ENCODE data around the gene HIVEP2.

Gene HIVEP2

GRCh38 chr6:142856624-142857232 lies 88.2 kb downstream of the HIVEP2 start:
- Histone ChIP-seq H3K36me3 (ENCODE audit: control insufficient read depth, insufficient read depth, low read length, severe bottlenecking) (no peaks in the 10 kb centered on the region), H3K9ac (ENCODE audit: low read length) (no peak overlapping the region), H3K4me3 (ENCODE audit: low read length) (no peak overlapping the region), H3K4me1 (ENCODE audit: control insufficient read depth, insufficient read depth, low read length) (peaks cover 12% of the 10 kb centered on the region), H3K9me3 (ENCODE audit: control insufficient read depth, low read length) (no peaks in the 10 kb centered on the region), H3K27me3 (replicated peaks; ENCODE audit: control insufficient read depth, insufficient read depth, low read length) (no peaks in the 10 kb centered on the region)
- DNase-seq (ENCODE audit: low read depth): no peak

- no peaks in the 10 kb centered on the region for H3K27me3 ChIP-seq (replicated peaks; ENCODE audit: control insufficient read depth, insufficient read depth, low read length)
- no peak overlapping the region for H3K9ac ChIP-seq (ENCODE audit: low read length)
- peaks cover 18% of the 10 kb centered on the region for H3K4me1 ChIP-seq (ENCODE audit: control insufficient read depth, insufficient read depth, low read length)
- H3K4me3 ChIP-seq (ENCODE audit: low read length): no peak overlapping the region
- no peaks in the 10 kb centered on the region for H3K9me3 ChIP-seq (ENCODE audit: control insufficient read depth, low read length)
- no peaks in the 10 kb centered on the region for H3K36me3 ChIP-seq (ENCODE audit: control insufficient read depth, insufficient read depth, low read length, severe bottlenecking)
- DNase-seq (ENCODE audit: low read depth): no peak
Measured at GRCh38 chr6:142855893-142856623, 88.9 kb downstream of the HIVEP2 start.

- Histone ChIP-seq H3K9me3 (ENCODE audit: control insufficient read depth, low read length) (no peaks in the 10 kb centered on the region), H3K4me1 (ENCODE audit: control insufficient read depth, insufficient read depth, low read length) (peaks cover 31% of the 10 kb centered on the region), H3K4me3 (ENCODE audit: low read length) (no peak overlapping the region), H3K9ac (ENCODE audit: low read length) (no peak overlapping the region), H3K27me3 (replicated peaks; ENCODE audit: control insufficient read depth, insufficient read depth, low read length) (no peaks in the 10 kb centered on the region), H3K36me3 (ENCODE audit: control insufficient read depth, insufficient read depth, low read length, severe bottlenecking) (no peaks in the 10 kb centered on the region)
- DNase-seq (ENCODE audit: low read depth): no peak
Measured at GRCh38 chr6:142854589-142855488, 90.1 kb downstream of the HIVEP2 start.

- Histone ChIP-seq H3K9me3 (ENCODE audit: control insufficient read depth, low read length) (no peaks in the 10 kb centered on the region), H3K4me3 (ENCODE audit: low read length) (no peak overlapping the region), H3K27me3 (replicated peaks; ENCODE audit: control insufficient read depth, insufficient read depth, low read length) (no peaks in the 10 kb centered on the region), H3K36me3 (ENCODE audit: control insufficient read depth, insufficient read depth, low read length, severe bottlenecking) (no peaks in the 10 kb centered on the region), H3K9ac (ENCODE audit: low read length) (no peak overlapping the region), H3K4me1 (ENCODE audit: control insufficient read depth, insufficient read depth, low read length) (peaks cover 34% of the 10 kb centered on the region)
- no peak for DNase-seq (ENCODE audit: low read depth)
Measured at GRCh38 chr6:142853244-142854180, 91.5 kb downstream of the HIVEP2 start.

GRCh38 chr6:142851601-142852000 lies 93.4 kb downstream of the HIVEP2 start:
- no peaks in the 10 kb centered on the region for H3K27me3 ChIP-seq (replicated peaks; ENCODE audit: control insufficient read depth, insufficient read depth, low read length)
- H3K9me3 ChIP-seq (ENCODE audit: control insufficient read depth, low read length): no peaks in the 10 kb centered on the region
- H3K4me1 ChIP-seq (ENCODE audit: control insufficient read depth, insufficient read depth, low read length): peaks cover 53% of the 10 kb centered on the region
- DNase-seq (ENCODE audit: low read depth): peak; percentile 5
- H3K36me3 ChIP-seq (ENCODE audit: control insufficient read depth, insufficient read depth, low read length, severe bottlenecking): no peaks in the 10 kb centered on the region
- no peak overlapping the region for H3K4me3 ChIP-seq (ENCODE audit: low read length)
- no peak overlapping the region for H3K9ac ChIP-seq (ENCODE audit: low read length)

DNA sequence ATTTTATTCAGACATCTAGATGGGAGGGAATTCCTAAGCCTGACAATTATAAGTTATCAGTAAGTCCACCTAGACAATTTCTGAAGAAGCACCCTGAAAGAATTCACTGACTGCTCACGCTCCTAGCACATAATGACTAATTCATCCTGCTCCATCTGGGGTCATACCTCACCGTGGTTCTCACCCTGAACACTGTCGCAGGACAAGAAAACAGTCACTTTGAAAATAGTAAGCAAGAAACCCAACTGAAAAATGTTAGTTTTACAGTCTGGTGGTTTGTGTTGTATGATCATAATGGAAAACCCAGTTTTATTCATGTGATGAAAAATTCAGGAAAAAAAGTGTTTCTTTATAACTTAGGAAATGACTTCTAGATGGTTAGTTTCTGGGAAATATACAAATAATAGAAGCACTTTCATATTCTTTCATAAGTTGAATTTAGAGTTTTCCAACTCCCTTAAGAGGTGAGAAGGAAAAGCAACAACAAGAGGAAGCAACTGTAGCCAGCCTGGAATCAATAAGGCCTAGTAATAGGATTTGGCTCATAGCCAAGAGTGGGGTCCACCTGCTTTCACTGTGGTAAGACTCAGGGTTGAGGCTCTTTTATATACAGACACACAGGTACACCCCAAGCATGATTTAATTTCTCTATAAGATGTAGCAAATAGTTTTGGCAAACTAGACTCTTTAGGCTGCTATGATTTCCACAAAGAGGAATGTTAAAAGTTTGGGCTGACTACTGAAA lies 94.1 kb downstream of the HIVEP2 start:
- Histone ChIP-seq H3K9ac (ENCODE audit: low read length) (peak overlapping the region; percentile 40), H3K9me3 (ENCODE audit: control insufficient read depth, low read length) (no peaks in the 10 kb centered on the region), H3K4me1 (ENCODE audit: control insufficient read depth, insufficient read depth, low read length) (peaks cover 60% of the 10 kb centered on the region), H3K27me3 (replicated peaks; ENCODE audit: control insufficient read depth, insufficient read depth, low read length) (no peaks in the 10 kb centered on the region), H3K36me3 (ENCODE audit: control insufficient read depth, insufficient read depth, low read length, severe bottlenecking) (no peaks in the 10 kb centered on the region), H3K4me3 (ENCODE audit: low read length) (peak overlapping the region; percentile 57)
- DNase-seq (ENCODE audit: low read depth): peak; percentile 45

DNA sequence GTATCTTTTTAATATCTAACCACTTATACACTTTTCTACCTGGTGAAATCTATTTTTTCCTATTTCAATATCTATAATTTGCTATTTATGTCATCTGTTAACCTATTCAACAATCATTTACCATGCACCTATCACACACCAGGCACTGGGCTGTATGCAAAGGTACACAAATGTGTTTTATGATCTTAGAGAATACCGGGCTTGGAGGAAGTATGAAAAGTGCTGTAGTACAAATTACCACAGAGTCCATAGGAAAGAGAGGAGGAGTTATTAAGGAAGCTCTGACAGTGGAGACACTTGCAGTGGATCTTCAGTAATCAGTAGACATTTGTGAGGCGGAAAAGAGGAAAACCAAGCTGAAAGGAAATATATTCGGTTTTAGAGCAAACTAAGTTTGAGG lies 96.0 kb downstream of the HIVEP2 start:
- no peak for DNase-seq (ENCODE audit: low read depth)
- H3K36me3 ChIP-seq (ENCODE audit: control insufficient read depth, insufficient read depth, low read length, severe bottlenecking): no peaks in the 10 kb centered on the region
- H3K9ac ChIP-seq (ENCODE audit: low read length): no peak overlapping the region
- H3K9me3 ChIP-seq (ENCODE audit: control insufficient read depth, low read length): no peaks in the 10 kb centered on the region
- no peaks in the 10 kb centered on the region for H3K27me3 ChIP-seq (replicated peaks; ENCODE audit: control insufficient read depth, insufficient read depth, low read length)
- no peak overlapping the region for H3K4me3 ChIP-seq (ENCODE audit: low read length)
- peaks cover 73% of the 10 kb centered on the region for H3K4me1 ChIP-seq (ENCODE audit: control insufficient read depth, insufficient read depth, low read length)

GRCh38 chr6:142848156-142848555 lies 96.8 kb downstream of the HIVEP2 start:
- H3K4me1 ChIP-seq (ENCODE audit: control insufficient read depth, insufficient read depth, low read length): peaks cover 68% of the 10 kb centered on the region
- no peak overlapping the region for H3K4me3 ChIP-seq (ENCODE audit: low read length)
- H3K36me3 ChIP-seq (ENCODE audit: control insufficient read depth, insufficient read depth, low read length, severe bottlenecking): no peaks in the 10 kb centered on the region
- H3K27me3 ChIP-seq (replicated peaks; ENCODE audit: control insufficient read depth, insufficient read depth, low read length): no peaks in the 10 kb centered on the region
- no peak for DNase-seq (ENCODE audit: low read depth)
- no peak overlapping the region for H3K9ac ChIP-seq (ENCODE audit: low read length)
- no peaks in the 10 kb centered on the region for H3K9me3 ChIP-seq (ENCODE audit: control insufficient read depth, low read length)

DNA sequence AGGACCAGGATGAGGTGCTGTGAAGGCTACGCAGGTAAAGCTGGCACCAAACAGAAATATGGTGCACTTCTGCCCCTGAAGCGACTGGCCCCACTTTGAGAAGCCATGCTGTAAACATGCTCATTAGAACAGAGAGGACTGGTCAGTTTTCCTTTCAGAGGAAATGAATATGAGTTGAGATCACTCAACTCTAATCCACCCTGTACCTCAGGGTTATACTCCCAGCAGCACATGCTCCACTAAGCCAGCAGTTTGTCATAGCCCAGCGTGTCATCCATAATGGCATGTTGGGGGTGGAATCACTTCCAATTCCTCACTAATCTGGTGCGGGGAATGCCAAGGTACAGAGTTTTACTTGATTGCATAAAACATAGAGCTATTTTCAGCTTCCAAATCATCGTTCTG lies 98.1 kb downstream of the HIVEP2 start:
- DNase-seq (ENCODE audit: low read depth): peak; percentile 93
- H3K4me1 ChIP-seq (ENCODE audit: control insufficient read depth, insufficient read depth, low read length): peaks cover 80% of the 10 kb centered on the region
- H3K4me3 ChIP-seq (ENCODE audit: low read length): peak overlapping the region; percentile 75
- peak overlapping the region; percentile 43 for H3K9ac ChIP-seq (ENCODE audit: low read length)
- no peaks in the 10 kb centered on the region for H3K9me3 ChIP-seq (ENCODE audit: control insufficient read depth, low read length)
- no peaks in the 10 kb centered on the region for H3K27me3 ChIP-seq (replicated peaks; ENCODE audit: control insufficient read depth, insufficient read depth, low read length)
- H3K36me3 ChIP-seq (ENCODE audit: control insufficient read depth, insufficient read depth, low read length, severe bottlenecking): no peaks in the 10 kb centered on the region

GRCh38 chr6:142846459-142846831 lies 98.5 kb downstream of the HIVEP2 start:
- Histone ChIP-seq H3K4me3 (ENCODE audit: low read length) (peak overlapping the region; percentile 75), H3K9me3 (ENCODE audit: control insufficient read depth, low read length) (no peaks in the 10 kb centered on the region), H3K9ac (ENCODE audit: low read length) (peak overlapping the region; percentile 43), H3K36me3 (ENCODE audit: control insufficient read depth, insufficient read depth, low read length, severe bottlenecking) (no peaks in the 10 kb centered on the region), H3K27me3 (replicated peaks; ENCODE audit: control insufficient read depth, insufficient read depth, low read length) (no peaks in the 10 kb centered on the region), H3K4me1 (ENCODE audit: control insufficient read depth, insufficient read depth, low read length) (peaks cover 79% of the 10 kb centered on the region)
- peak; percentile 79 for DNase-seq (ENCODE audit: low read depth)
